ENCODE measurements around the gene BASP1. TPM values are rescaled to one million over a fixed set of nuclear protein-coding genes. Genes with fewer than 3 reads are reported as not detected.

Gene BASP1
- total and polyA plus RNA-seq, 2 experiments from 2014 or later, result 87.5 to 114 TPM

DNA sequence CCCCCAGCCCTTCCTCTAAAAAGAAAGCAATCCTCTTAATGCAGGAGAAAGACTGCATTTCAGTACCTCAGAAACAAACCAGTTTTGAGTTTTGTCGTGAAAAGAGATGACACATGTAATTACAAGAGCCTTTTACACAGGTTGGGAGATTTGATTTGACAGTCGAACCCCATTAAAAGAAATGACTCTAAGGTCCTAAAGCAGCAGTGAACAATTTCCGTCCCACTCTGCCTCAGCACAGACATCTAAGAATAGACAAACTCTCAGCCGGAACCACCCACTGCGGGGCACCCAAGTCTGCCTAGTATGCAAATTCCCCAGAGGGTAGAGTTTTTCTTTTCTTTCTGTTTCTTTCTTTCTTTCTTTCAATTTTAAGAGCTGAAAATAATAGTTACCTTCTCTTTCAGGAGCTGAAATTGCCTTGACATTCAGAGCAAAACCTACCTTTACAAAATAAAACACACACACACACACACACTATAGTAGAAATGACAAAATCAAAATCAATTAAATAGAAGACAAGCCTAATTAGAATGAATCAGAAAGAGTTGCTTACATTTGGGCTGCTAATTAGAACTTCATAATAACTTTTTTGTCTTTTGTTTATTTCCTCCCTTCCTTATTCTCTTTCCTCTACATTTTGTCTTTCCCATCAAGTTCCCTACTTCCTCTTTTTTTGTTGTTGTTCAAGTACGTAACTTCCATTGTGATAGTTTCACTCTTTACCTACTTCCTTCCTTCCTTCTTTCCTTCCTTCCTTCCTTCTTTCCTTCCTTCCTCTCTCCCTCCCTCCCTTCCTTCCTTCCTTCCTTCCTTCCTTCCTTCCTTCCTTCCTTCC is 65.1 kb downstream of the BASP1 start (continued):
- TF ChIP-seq ETS1 (IDR thresholded peaks at IDR 0.05), result no peak
- TF ChIP-seq STAT1 (IDR thresholded peaks at IDR 0.05; ENCODE audit: unreplicated experiment), result no peak

DNA sequence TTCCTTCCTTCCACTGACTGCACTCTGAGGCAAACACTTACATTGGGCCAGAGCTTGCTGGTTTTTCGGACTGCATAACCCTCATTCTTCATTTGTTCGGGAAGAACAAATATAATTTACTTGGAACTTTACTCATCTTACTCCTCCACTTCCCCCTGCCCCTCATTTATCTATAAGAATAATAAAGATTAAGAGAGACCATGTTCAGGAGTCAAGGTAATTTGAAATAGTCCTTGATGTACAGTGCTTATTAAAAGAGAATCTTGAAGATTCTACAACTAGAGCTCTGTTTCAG is 65.6 kb downstream of the BASP1 start:
- H3K27ac Mint-ChIP-seq, result peak overlapping the region; percentile 54; the same call in 1 of the 2 replicates
- H3K27me3 Mint-ChIP-seq (ENCODE audit: insufficient read depth, low read depth, poor library complexity), result no peaks in the 10 kb centered on the region
- H3K9me2 ChIP-seq (ENCODE audit: insufficient read depth), result 0 out of 2 replicates have a peak, but pooled peaks cover 3% of the 10 kb centered on the region
- H3K4me1 Mint-ChIP-seq, result peaks cover 17% of the 10 kb centered on the region
- no peak overlapping the region for H3K4me3 ChIP-seq
- no peak overlapping the region for H3K27ac ChIP-seq (ENCODE audit: low read depth)
- no peak for ATAC-seq
- no peak overlapping the region for H3K4me3 Mint-ChIP-seq
- no peaks in the 10 kb centered on the region for H4K20me1 ChIP-seq (replicated peaks; ENCODE audit: insufficient read depth)
- no peak overlapping the region for H2AFZ ChIP-seq
- H3K4me1 ChIP-seq (ENCODE audit: insufficient read depth), result peaks cover 6% of the 10 kb centered on the region
- H3K4me2 ChIP-seq, result no peak overlapping the region
- H3K79me2 ChIP-seq (replicated peaks; ENCODE audit: insufficient read depth), result no peaks in the 10 kb centered on the region
- peaks cover 4% of the 10 kb centered on the region for H3K36me3 Mint-ChIP-seq (ENCODE audit: low read depth)
- no peaks in the 10 kb centered on the region for H3K27me3 ChIP-seq (ENCODE audit: insufficient read depth)
- DNase-seq (ENCODE audit: low spot score), result no peak
- H3K9me3 Mint-ChIP-seq, result peaks cover 8% of the 10 kb centered on the region
- H3F3A ChIP-seq (replicated peaks; ENCODE audit: low read depth), result no peaks in the 10 kb centered on the region
- no peaks in the 10 kb centered on the region for H3K36me3 ChIP-seq (ENCODE audit: insufficient read depth)
- TF ChIP-seq POLR2AphosphoS5 (IDR thresholded peaks at IDR 0.05; ENCODE audit: low read depth) (no peak), ZNF331 (CRISPR knock-in tag; IDR thresholded peaks at IDR 0.05; ENCODE audit: low read depth) (no peak), ZNF462 (CRISPR knock-in tag; IDR thresholded peaks at IDR 0.05) (no peak), NANOG (IDR thresholded peaks at IDR 0.05; ENCODE audit: borderline replicate concordance) (no peak), ETS1 (IDR thresholded peaks at IDR 0.05) (no peak), ZNF114 (CRISPR knock-in tag; IDR thresholded peaks at IDR 0.05) (no peak), CREB1 (CRISPR knock-in tag; IDR thresholded peaks at IDR 0.05; ENCODE audit: low read depth) (no peak), CTCF (conservative IDR thresholded peaks at IDR 0.05; ENCODE audit: low read depth in 2 of 2) (no peak)
- TF ChIP-seq, protein P1, sequence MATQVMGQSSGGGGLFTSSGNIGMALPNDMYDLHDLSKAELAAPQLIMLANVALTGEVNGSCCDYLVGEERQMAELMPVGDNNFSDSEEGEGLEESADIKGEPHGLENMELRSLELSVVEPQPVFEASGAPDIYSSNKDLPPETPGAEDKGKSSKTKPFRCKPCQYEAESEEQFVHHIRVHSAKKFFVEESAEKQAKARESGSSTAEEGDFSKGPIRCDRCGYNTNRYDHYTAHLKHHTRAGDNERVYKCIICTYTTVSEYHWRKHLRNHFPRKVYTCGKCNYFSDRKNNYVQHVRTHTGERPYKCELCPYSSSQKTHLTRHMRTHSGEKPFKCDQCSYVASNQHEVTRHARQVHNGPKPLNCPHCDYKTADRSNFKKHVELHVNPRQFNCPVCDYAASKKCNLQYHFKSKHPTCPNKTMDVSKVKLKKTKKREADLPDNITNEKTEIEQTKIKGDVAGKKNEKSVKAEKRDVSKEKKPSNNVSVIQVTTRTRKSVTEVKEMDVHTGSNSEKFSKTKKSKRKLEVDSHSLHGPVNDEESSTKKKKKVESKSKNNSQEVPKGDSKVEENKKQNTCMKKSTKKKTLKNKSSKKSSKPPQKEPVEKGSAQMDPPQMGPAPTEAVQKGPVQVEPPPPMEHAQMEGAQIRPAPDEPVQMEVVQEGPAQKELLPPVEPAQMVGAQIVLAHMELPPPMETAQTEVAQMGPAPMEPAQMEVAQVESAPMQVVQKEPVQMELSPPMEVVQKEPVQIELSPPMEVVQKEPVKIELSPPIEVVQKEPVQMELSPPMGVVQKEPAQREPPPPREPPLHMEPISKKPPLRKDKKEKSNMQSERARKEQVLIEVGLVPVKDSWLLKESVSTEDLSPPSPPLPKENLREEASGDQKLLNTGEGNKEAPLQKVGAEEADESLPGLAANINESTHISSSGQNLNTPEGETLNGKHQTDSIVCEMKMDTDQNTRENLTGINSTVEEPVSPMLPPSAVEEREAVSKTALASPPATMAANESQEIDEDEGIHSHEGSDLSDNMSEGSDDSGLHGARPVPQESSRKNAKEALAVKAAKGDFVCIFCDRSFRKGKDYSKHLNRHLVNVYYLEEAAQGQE (IDR thresholded peaks at IDR 0.05; ENCODE audit: unreplicated experiment), result no peak

All from GM23338 (cell line).